Trophoblast cell (in vitro differentiated cells and primary cell): ENCODE measurements around the gene GBP4.
"Not testable (repeated sequence)": the region's sequence is repeated elsewhere in the genome, so short reads cannot be mapped to it uniquely, and the experiment has no call there.

Experiments used
- DNase-seq, 2 donors: peaks; one replicate each; pipeline ENCODE4 v3.0.0-alpha.2; 2016
- H2AFZ ChIP-seq: 2 replicates; pipeline ENCODE4 v1.6.1; 2013; ENCODE audit warnings: low read length, moderate library complexity, mild to moderate bottlenecking; ENCODE audit not compliant: insufficient read depth, poor library complexity
- H2AK5ac ChIP-seq: 2 replicates; pipeline ENCODE4 v1.6.1; 2013; ENCODE audit warnings: mild to moderate bottlenecking, low read length
- H2BK120ac ChIP-seq: 2 replicates; pipeline ENCODE4 v1.6.1; 2013; ENCODE audit warnings: low read length, mild to moderate bottlenecking, moderate library complexity; ENCODE audit not compliant: insufficient read depth, poor library complexity
- H2BK12ac ChIP-seq: 2 replicates; pipeline ENCODE4 v1.6.1; 2013; ENCODE audit warnings: mild to moderate bottlenecking, low read length, moderate library complexity
- H2BK5ac ChIP-seq: 2 replicates; pipeline ENCODE4 v1.6.1; 2013; ENCODE audit warnings: low read length, low read depth, moderate library complexity, mild to moderate bottlenecking; ENCODE audit not compliant: poor library complexity
- H3K14ac ChIP-seq: 2 replicates; pipeline ENCODE4 v1.6.1; 2013; ENCODE audit warnings: mild to moderate bottlenecking, low read length
- H3K18ac ChIP-seq: 2 replicates; pipeline ENCODE4 v1.6.1; 2013; ENCODE audit warnings: mild to moderate bottlenecking, low read length
- H3K23ac ChIP-seq: 2 replicates; pipeline ENCODE4 v1.6.1; 2013; ENCODE audit warnings: low read length
- H3K27ac ChIP-seq: 2 replicates; pipeline ENCODE4 v1.5.1; 2013; ENCODE audit warnings: low read depth, mild to moderate bottlenecking, inconsistent platforms, low read length, moderate library complexity
- H3K27me3 ChIP-seq: 2 replicates; pipeline ENCODE4 v1.6.1; 2013; ENCODE audit warnings: inconsistent platforms, mild to moderate bottlenecking, low read length, moderate library complexity; ENCODE audit not compliant: insufficient read depth
- H3K36me3 ChIP-seq, 2 experiments: 1 replicate in 1 of 2; 2 replicates in 1 of 2; pipeline ENCODE4 v1.6.1; 2013; ENCODE audit warnings: low read length in 2 of 2, mild to moderate bottlenecking in 2 of 2, moderate library complexity in 1 of 2; ENCODE audit not compliant: insufficient read depth in 2 of 2, control insufficient read depth in 1 of 2
- H3K4ac ChIP-seq: 2 replicates; pipeline ENCODE4 v1.6.1; 2013; ENCODE audit warnings: low read depth, mild to moderate bottlenecking, low read length, moderate library complexity
- H3K4me1 ChIP-seq, 2 experiments: 1 replicate in 1 of 2; 2 replicates in 1 of 2; pipeline ENCODE4 v1.6.1; 2013; ENCODE audit warnings: low read length in 2 of 2, mild to moderate bottlenecking in 2 of 2, moderate library complexity in 1 of 2; ENCODE audit not compliant: insufficient read depth in 2 of 2, control insufficient read depth in 1 of 2
- H3K4me2 ChIP-seq: 2 replicates; pipeline ENCODE4 v1.6.1; 2013; ENCODE audit warnings: inconsistent platforms, mild to moderate bottlenecking, low read length, moderate library complexity
- H3K4me3 ChIP-seq: 2 replicates; pipeline ENCODE4 v1.5.1; 2013; ENCODE audit warnings: mild to moderate bottlenecking, low read depth, low read length, inconsistent platforms
- H3K79me1 ChIP-seq: one replicate; pipeline ENCODE4 v1.6.1; 2013; ENCODE audit warnings: low read length
- H3K79me2 ChIP-seq: 2 replicates; pipeline ENCODE4 v1.6.1; 2013; ENCODE audit warnings: low read length, mild to moderate bottlenecking; ENCODE audit not compliant: control insufficient read depth, insufficient read depth, poor library complexity
- H3K9ac ChIP-seq: 2 replicates; pipeline ENCODE4 v1.6.1; 2013; ENCODE audit warnings: mild to moderate bottlenecking, low read length
- H3K9me3 ChIP-seq: 2 replicates; pipeline ENCODE4 v1.6.1; 2013; ENCODE audit warnings: low read depth, mild to moderate bottlenecking, control low read depth, inconsistent platforms, low read length; ENCODE audit not compliant: insufficient read depth
- H4K12ac ChIP-seq: 2 replicates; pipeline ENCODE4 v1.6.1; 2013; ENCODE audit warnings: low read depth, mild to moderate bottlenecking, low read length, moderate library complexity
- H4K8ac ChIP-seq: 2 replicates; pipeline ENCODE4 v1.6.1; 2013; ENCODE audit warnings: low read depth, mild to moderate bottlenecking, low read length, moderate library complexity
- H4K91ac ChIP-seq: one replicate; pipeline ENCODE4 v1.6.1; 2013; ENCODE audit warnings: low read depth, mild to moderate bottlenecking, low read length, moderate library complexity
- WGBS: extraction: QIAGEN DNeasy Blood & Tissue Kit; methylation state at CpG from one replicate; pipeline ENCODE4 v1.1.7; 2013; ENCODE audit warnings: missing lambda C conversion rate; ENCODE audit not compliant: insufficient read length, insufficient coverage; ENCODE audit errors: extremely low coverage; 5-methylcytosine and 5-hydroxymethylcytosine counted together

GBP4 gene

DNA sequence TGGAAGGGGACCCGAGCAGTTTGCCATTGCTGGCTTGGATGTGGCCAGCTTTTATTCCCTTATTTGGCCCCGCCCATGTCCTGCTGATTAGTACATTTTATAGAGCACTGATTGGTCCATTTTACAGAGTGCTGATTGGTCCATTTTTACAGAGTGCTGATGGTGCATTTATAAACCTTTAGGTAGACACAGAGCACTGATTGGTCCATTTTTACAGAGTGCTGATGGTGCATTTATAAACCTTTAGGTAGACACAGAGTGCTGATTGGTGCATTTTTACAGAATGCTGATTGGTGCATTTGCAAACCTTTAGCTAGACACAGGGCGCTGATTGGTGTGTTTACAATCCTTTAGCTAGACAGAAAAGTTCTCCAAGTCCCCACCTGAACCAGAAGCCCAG, 20.2 kb upstream of the GBP4 start:
- H2BK120ac ChIP-seq, H3K36me3 ChIP-seq, H4K91ac ChIP-seq, H3K79me2 ChIP-seq, H3K4me2 ChIP-seq, H3K79me1 ChIP-seq, H3K23ac ChIP-seq, H4K8ac ChIP-seq, H3K27ac ChIP-seq, H2BK12ac ChIP-seq, H3K4me1 ChIP-seq, H3K27me3 ChIP-seq, DNase-seq, H4K12ac ChIP-seq, H3K4ac ChIP-seq, H2BK5ac ChIP-seq, H3K9me3 ChIP-seq, H2AFZ ChIP-seq, H2AK5ac ChIP-seq, H3K18ac ChIP-seq, H3K14ac ChIP-seq, H3K4me3 ChIP-seq, H3K9ac ChIP-seq: not testable (repeated sequence)
- WGBS: no CpG with 5 or more reads among the region's 3 CpGs

DNA sequence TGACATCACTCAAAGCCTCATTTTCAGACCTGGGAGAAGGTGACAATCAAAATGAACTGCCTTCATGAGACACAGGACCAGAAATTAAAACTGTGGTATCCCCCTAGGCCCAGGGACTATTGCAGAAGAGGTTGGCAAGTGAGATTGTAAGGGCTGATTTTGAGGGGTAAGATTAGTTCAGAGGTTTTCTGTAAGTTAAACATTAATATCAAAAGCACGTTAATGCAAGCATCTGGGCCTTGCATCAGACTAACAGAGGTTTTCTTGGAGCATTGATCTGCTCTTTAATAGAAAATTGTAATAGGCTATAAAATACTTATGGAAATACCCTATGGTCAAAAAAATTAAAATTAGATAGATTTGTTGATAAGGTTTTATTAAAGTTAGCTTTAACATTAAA, 14.6 kb upstream of the GBP4 start:
- Histone ChIP-seq H2BK12ac (no peak overlapping the region), H4K91ac (no peak overlapping the region), H3K4ac (no peak overlapping the region), H3K23ac (no peak overlapping the region), H3K4me2 (no peak overlapping the region), H3K27ac (no peak overlapping the region), H4K12ac (no peak overlapping the region), H3K9me3 (peaks cover 11% of the 10 kb centered on the region), H3K36me3 (no peaks in the 10 kb centered on the region), H4K8ac (no peak overlapping the region), H2BK120ac (no peak overlapping the region), H3K18ac (no peak overlapping the region), H3K79me1 (no peaks in the 10 kb centered on the region), H3K9ac (no peak overlapping the region), H2AK5ac (no peak overlapping the region), H3K4me1 (no peaks in the 10 kb centered on the region), H2AFZ (no peak overlapping the region), H3K79me2 (no peaks in the 10 kb centered on the region), H3K4me3 (no peak overlapping the region), H3K14ac (no peak overlapping the region), H2BK5ac (no peak overlapping the region), H3K27me3 (peaks cover 2% of the 10 kb centered on the region)
- DNase-seq: no peak
- no CpG with 5 or more reads among the region's 1 CpG for WGBS

DNA sequence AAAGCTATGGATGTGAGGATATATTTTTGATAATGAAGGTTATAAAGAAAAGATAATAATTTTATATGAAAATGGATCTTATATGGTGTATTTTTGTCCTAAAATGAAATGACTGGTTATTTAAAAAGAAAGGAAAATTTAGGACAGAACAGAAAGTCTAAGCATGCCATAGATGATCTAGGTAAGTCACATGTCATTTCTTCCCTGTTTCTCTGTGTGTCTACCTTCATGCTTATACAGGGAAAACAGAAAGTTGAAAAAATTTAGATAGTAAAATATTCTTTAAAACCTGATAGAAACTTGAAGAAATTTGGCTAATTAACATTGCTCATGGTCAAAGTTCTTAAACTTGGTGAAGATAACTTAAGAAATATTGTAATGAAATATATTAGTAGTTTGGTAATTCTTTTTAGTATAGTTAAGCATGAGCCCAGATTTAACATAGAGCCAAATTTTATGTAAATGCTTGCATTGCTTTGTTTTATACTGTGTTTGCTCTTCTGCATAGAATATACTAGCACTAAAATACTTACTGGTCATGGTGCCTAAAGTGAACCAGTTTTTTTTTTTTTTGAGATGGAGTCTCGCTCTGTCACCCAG, 12.4 kb upstream of the GBP4 start:
- H3K4ac ChIP-seq: no peak overlapping the region
- H3K4me3 ChIP-seq: no peak overlapping the region
- H2AK5ac ChIP-seq: no peak overlapping the region
- no peak overlapping the region for H3K4me2 ChIP-seq
- no peak overlapping the region for H2BK5ac ChIP-seq
- no peaks in the 10 kb centered on the region for H3K79me1 ChIP-seq
- H2AFZ ChIP-seq: no peak overlapping the region
- H4K8ac ChIP-seq: no peak overlapping the region
- WGBS: no CpG with 5 or more reads among the region's 1 CpG
- H3K14ac ChIP-seq: no peak overlapping the region
- H3K23ac ChIP-seq: no peak overlapping the region
- no peak overlapping the region for H3K18ac ChIP-seq
- no peaks in the 10 kb centered on the region for H3K36me3 ChIP-seq
- H3K27ac ChIP-seq: no peak overlapping the region
- peaks cover 2% of the 10 kb centered on the region for H3K27me3 ChIP-seq
- no peak overlapping the region for H4K12ac ChIP-seq
- no peak overlapping the region for H4K91ac ChIP-seq
- H3K9me3 ChIP-seq: peaks cover 5% of the 10 kb centered on the region
- no peak overlapping the region for H2BK12ac ChIP-seq
- no peak overlapping the region for H3K9ac ChIP-seq
- no peak overlapping the region for H2BK120ac ChIP-seq
- no peaks in the 10 kb centered on the region for H3K4me1 ChIP-seq
- no peaks in the 10 kb centered on the region for H3K79me2 ChIP-seq
- no peak for DNase-seq

GRCh38 chr1:89206373-89206772, 7.6 kb upstream of the GBP4 start:
- Histone ChIP-seq H2AK5ac (no peak overlapping the region), H3K18ac (no peak overlapping the region), H2BK5ac (no peak overlapping the region), H3K27ac (no peak overlapping the region), H3K9me3 (peaks cover 11% of the 10 kb centered on the region), H3K14ac (no peak overlapping the region), H4K91ac (no peak overlapping the region), H3K4me3 (no peak overlapping the region), H4K12ac (no peak overlapping the region), H3K4ac (no peak overlapping the region), H3K79me1 (no peaks in the 10 kb centered on the region), H3K23ac (no peak overlapping the region), H3K79me2 (no peaks in the 10 kb centered on the region), H2BK12ac (no peak overlapping the region), H3K27me3 (peaks cover 2% of the 10 kb centered on the region), H3K4me1 (no peaks in the 10 kb centered on the region), H3K9ac (no peak overlapping the region), H2BK120ac (no peak overlapping the region), H3K36me3 (no peaks in the 10 kb centered on the region), H4K8ac (no peak overlapping the region), H3K4me2 (no peak overlapping the region), H2AFZ (no peak overlapping the region)
- no peak for DNase-seq
- no CpG with 5 or more reads among the region's 3 CpGs for WGBS
